Activated T-cell treated with anti-CD3 and anti-CD28 coated beads, Interleukin-2, amount 50 U/mL, for 72 hours (primary cell): Measurements from ENCODE around the gene ALDH3B1. TPM values are rescaled to one million over a fixed set of nuclear protein-coding genes. Genes with fewer than 3 reads are reported as not detected.
A peak's percentile ranks its signal among the peaks of the same experiment; 100 is the strongest.

Experiments used
- ATAC-seq, 2 donors: fragments of 150-1000 bp; cut with Tn5 transposase; replicated peaks in 1 of 2; 2 replicates each; pipeline ENCODE4 v1.10.0; 2021; ENCODE audit warnings: moderate library complexity in 2 of 2, mild to moderate bottlenecking in 1 of 2
- DNase-seq, 2 donors: peaks; one replicate each; pipeline ENCODE4 v3.0.0; 2021 to 2022; ENCODE audit warnings: mixed read lengths in 1 of 2
- H3K27ac Mint-ChIP-seq: one replicate; pipeline ENCODE4 v1.8.0; 2022; ENCODE audit warnings: mild to moderate bottlenecking, moderate library complexity, mixed read lengths
- H3K27me3 Mint-ChIP-seq: one replicate; pipeline ENCODE4 v1.8.0; 2022; ENCODE audit warnings: low read depth, mixed read lengths
- H3K36me3 Mint-ChIP-seq, 2 donors: one replicate each; pipeline ENCODE4 v1.8.0; 2022; ENCODE audit warnings: mixed read lengths in 2 of 2, mild to moderate bottlenecking in 1 of 2; ENCODE audit not compliant: insufficient read depth in 2 of 2
- H3K4me1 Mint-ChIP-seq: one replicate; pipeline ENCODE4 v1.8.0; 2022; ENCODE audit warnings: low read depth, mixed read lengths
- H3K4me3 Mint-ChIP-seq, 2 donors: one replicate each; pipeline ENCODE4 v1.8.0; 2022; ENCODE audit warnings: mild to moderate bottlenecking in 2 of 2, mixed read lengths in 2 of 2, moderate library complexity in 2 of 2
- H3K9me3 Mint-ChIP-seq, 2 donors: one replicate each; pipeline ENCODE4 v1.8.0; 2022; ENCODE audit warnings: mixed read lengths in 2 of 2
- total RNA-seq, 2 donors: library from RNA; stranded (reverse); gene quantifications; one replicate each; pipeline ENCODE4 v1.2.3, GENCODE V29; 2022

ALDH3B1 gene
- total RNA-seq, 2 donors from 2014 or later = 0.10 to 0.16 TPM

- Mint-ChIP-seq H3K4me1 (peaks cover 31% of the 10 kb centered on the region), H3K9me3 (no peaks in the 10 kb centered on the region), H3K27me3 (no peaks in the 10 kb centered on the region), H3K36me3 (no peaks in the 10 kb centered on the region), H3K27ac (peak overlapping the region; percentile 15), H3K4me3 (no peak overlapping the region)
- DNase-seq (no peak), ATAC-seq (no peak)
Measured at GRCh38 chr11:68035266-68035876, 25.2 kb downstream of the ALDH3B1 start.

GRCh38 chr11:68036141-68036716 is 26.1 kb downstream of the ALDH3B1 start:
- no peaks in the 10 kb centered on the region for H3K36me3 Mint-ChIP-seq
- DNase-seq = no peak
- no peak overlapping the region for H3K4me3 Mint-ChIP-seq
- no peak for ATAC-seq
- no peaks in the 10 kb centered on the region for H3K27me3 Mint-ChIP-seq
- H3K4me1 Mint-ChIP-seq = peaks cover 35% of the 10 kb centered on the region
- no peaks in the 10 kb centered on the region for H3K9me3 Mint-ChIP-seq
- no peak overlapping the region for H3K27ac Mint-ChIP-seq

- Mint-ChIP-seq H3K4me1 (peaks cover 30% of the 10 kb centered on the region), H3K27ac (peak overlapping the region; percentile 64), H3K27me3 (no peaks in the 10 kb centered on the region), H3K4me3 (peak overlapping the region; percentile 6), H3K36me3 (no peaks in the 10 kb centered on the region), H3K9me3 (no peaks in the 10 kb centered on the region)
- ATAC-seq = peak; percentile 31 to 48
- peak; percentile 35 to 47 for DNase-seq
Measured at GRCh38 chr11:68036717-68037239, 26.7 kb downstream of the ALDH3B1 start.

GRCh38 chr11:68037411-68038225 is 27.5 kb downstream of the ALDH3B1 start:
- Mint-ChIP-seq H3K4me3 (peak overlapping the region; percentile 6 to 24), H3K4me1 (peaks cover 24% of the 10 kb centered on the region), H3K36me3 (no peaks in the 10 kb centered on the region), H3K27ac (peak overlapping the region; percentile 64), H3K27me3 (no peaks in the 10 kb centered on the region), H3K9me3 (no peaks in the 10 kb centered on the region)
- ATAC-seq = no peak
- no peak for DNase-seq

- peak overlapping the region; percentile 87 to 95 for H3K4me3 Mint-ChIP-seq
- no peaks in the 10 kb centered on the region for H3K27me3 Mint-ChIP-seq
- ATAC-seq = no peak
- H3K27ac Mint-ChIP-seq = no peak overlapping the region
- peaks cover 24% of the 10 kb centered on the region for H3K4me1 Mint-ChIP-seq
- no peaks in the 10 kb centered on the region for H3K9me3 Mint-ChIP-seq
- no peaks in the 10 kb centered on the region for H3K36me3 Mint-ChIP-seq
- DNase-seq = no peak
Measured at GRCh38 chr11:68038226-68038717, 28.1 kb downstream of the ALDH3B1 start.

- ATAC-seq (peak; percentile 72 to 77), DNase-seq (peak; percentile 69 to 75)
- Mint-ChIP-seq H3K4me3 (peak within 1 kb of the TSS; percentile 87 to 95), H3K9me3 (no peaks in the 10 kb centered on the region), H3K27me3 (no peaks in the 10 kb centered on the region), H3K4me1 (peaks cover 24% of the 10 kb centered on the region), H3K27ac (peak within 1 kb of the TSS; percentile 94), H3K36me3 (no peaks in the 10 kb centered on the region)
Measured at GRCh38 chr11:68038718-68039525, 28.8 kb downstream of the ALDH3B1 start, which contains the start of gene TCIRG1. Gene TCIRG1 (plus strand): TSS chr11:68039025. CDS start chr11:68041272, 2,247 bp downstream.

- DNase-seq (peak in 1 of 2 donors; percentile 26), ATAC-seq (peak; percentile 12 to 14)
- H3K4me1 Mint-ChIP-seq = peaks cover 24% of the 10 kb centered on the region
Measured at GRCh38 chr11:68039526-68040086, 29.5 kb downstream of the ALDH3B1 start.

GRCh38 chr11:68040101-68040956 is 30.2 kb downstream of the ALDH3B1 start:
- Mint-ChIP-seq H3K4me3 (peak overlapping the region; percentile 87 to 95), H3K27ac (peak overlapping the region; percentile 94), H3K27me3 (no peaks in the 10 kb centered on the region), H3K36me3 (no peaks in the 10 kb centered on the region), H3K9me3 (no peaks in the 10 kb centered on the region), H3K4me1 (peaks cover 24% of the 10 kb centered on the region)
- DNase-seq (peak; percentile 64 to 71), ATAC-seq (peak; percentile 53 to 60)

More at GRCh38 chr11:68039526-68040086, 29.5 kb downstream of the ALDH3B1 start:
- peak overlapping the region; percentile 94 for H3K27ac Mint-ChIP-seq
- H3K4me3 Mint-ChIP-seq = peak overlapping the region; percentile 87 to 95
- H3K36me3 Mint-ChIP-seq = no peaks in the 10 kb centered on the region
- no peaks in the 10 kb centered on the region for H3K27me3 Mint-ChIP-seq
- H3K9me3 Mint-ChIP-seq = no peaks in the 10 kb centered on the region

- no peaks in the 10 kb centered on the region for H3K36me3 Mint-ChIP-seq
- peak overlapping the region; percentile 94 for H3K27ac Mint-ChIP-seq
- H3K9me3 Mint-ChIP-seq = no peaks in the 10 kb centered on the region
- H3K4me1 Mint-ChIP-seq = peaks cover 24% of the 10 kb centered on the region
- peak overlapping the region; percentile 87 to 95 for H3K4me3 Mint-ChIP-seq
- no peak for DNase-seq
- ATAC-seq = no peak
- no peaks in the 10 kb centered on the region for H3K27me3 Mint-ChIP-seq
Measured at GRCh38 chr11:68040957-68041591, 30.9 kb downstream of the ALDH3B1 start.

GRCh38 chr11:68041617-68042218 is 31.6 kb downstream of the ALDH3B1 start:
- H3K36me3 Mint-ChIP-seq = no peaks in the 10 kb centered on the region
- H3K4me1 Mint-ChIP-seq = peaks cover 22% of the 10 kb centered on the region
- H3K27ac Mint-ChIP-seq = peak overlapping the region; percentile 43
- peak overlapping the region; percentile 6 to 11 for H3K4me3 Mint-ChIP-seq
- no peaks in the 10 kb centered on the region for H3K27me3 Mint-ChIP-seq
- no peak for ATAC-seq
- H3K9me3 Mint-ChIP-seq = no peaks in the 10 kb centered on the region
- no peak for DNase-seq
